Measurements from ENCODE around the gene CAPZA1. TPM values are rescaled to one million over a fixed set of nuclear protein-coding genes. Genes with fewer than 3 reads are reported as not detected.

CAPZA1 gene
- total and polyA plus RNA-seq, 10 of the 15 experiments (the other 5 are each of a cell fraction or from before 2014, with no cell fraction given), result 187 to 886 (median 278) TPM

DNA sequence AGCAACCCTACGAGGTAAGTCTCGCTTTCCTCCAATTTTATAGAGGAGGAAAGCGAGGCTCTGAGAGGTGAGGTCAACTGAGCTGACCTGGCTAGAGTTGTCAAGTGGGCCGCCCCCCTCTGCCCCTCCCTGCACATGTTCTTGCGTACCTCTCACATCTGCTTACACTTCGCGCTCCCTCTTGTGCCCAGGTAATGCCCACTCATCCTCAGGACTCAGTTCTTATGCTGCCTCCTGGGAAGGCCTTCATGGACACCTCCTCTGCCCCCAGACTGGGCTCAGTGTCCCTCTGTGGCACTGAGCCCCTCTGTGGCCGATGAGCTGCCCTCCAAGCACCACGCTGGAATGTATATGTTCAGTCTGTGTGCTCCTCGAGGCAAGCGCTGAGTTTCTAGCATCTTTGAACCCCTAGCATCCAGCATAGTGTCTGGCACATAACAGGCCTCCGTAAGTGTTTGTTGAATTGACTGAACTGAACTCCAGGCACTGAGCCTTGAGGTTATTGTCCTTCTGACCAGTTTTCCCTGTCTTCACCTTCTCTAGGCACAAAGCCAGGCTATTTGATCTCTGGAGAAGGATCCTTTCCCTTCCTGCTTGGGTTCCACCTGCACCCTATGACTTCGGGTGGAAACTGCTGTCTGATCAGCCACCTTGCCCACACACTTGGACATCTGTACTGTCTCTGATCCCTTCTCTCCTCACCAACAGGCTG is 68.3 kb downstream of the CAPZA1 start:
- FAIRE-seq (no peak), DNase-seq (ENCODE audit: low read depth, low spot score) (no peak), ATAC-seq (no peak)
- intact Hi-C loops (cut with micrococcal nuclease; ENCODE audit: unreplicated experiment), result no loop called here
- no peaks in the 10 kb centered on the region for H3K9me3 ChIP-seq (replicated peaks; ENCODE audit: control insufficient read depth, insufficient read depth, low read length)
- SMC1A ChIA-PET (ENCODE audit: uncharacterized antibody, unreplicated experiment), result no interaction called here
- WGBS (ENCODE audit: insufficient coverage, insufficient replicate concordance, low lambda C conversion rate, missing lambda C conversion rate), result 90% methylated on average over 13 of the region's 13 CpGs
- RAD21 ChIA-PET (ENCODE audit: unreplicated experiment), result no interaction called here
- no TSS peak for BruUV-seq (replicated peaks)
- no peak overlapping the region for H3K4me2 ChIP-seq (ENCODE audit: control insufficient read depth, insufficient read depth)
- no peaks in the 10 kb centered on the region for H3K27me3 ChIP-seq (replicated peaks in 1 of 2; ENCODE audit: control insufficient read depth in 2 of 2, insufficient read depth in 2 of 2, low read length in 1 of 2)
- H3K27ac ChIP-seq (ENCODE audit: control insufficient read depth, insufficient read depth), result no peak overlapping the region
- peaks cover 3 to 10% of the 10 kb centered on the region in 2 experiments for H3K36me3 ChIP-seq (ENCODE audit: control insufficient read depth in 2 of 2, insufficient read depth in 2 of 2, low read length in 1 of 2)
- POLR2A ChIA-PET, result no interaction called here
- no peaks in the 10 kb centered on the region; the same call in 1 of the 2 replicates for H3K79me2 ChIP-seq (ENCODE audit: control insufficient read depth, insufficient read depth, low read length)
- TF ChIP-seq SMAD5 (IDR thresholded peaks at IDR 0.05; ENCODE audit: low read depth) (no peak), FOS (IDR thresholded peaks at IDR 0.05; ENCODE audit: borderline replicate concordance, extremely low read depth, insufficient read length) (no peak), NFXL1 (IDR thresholded peaks at IDR 0.05; ENCODE audit: borderline replicate concordance) (no peak), ZNF274 (IDR thresholded peaks at IDR 0.05; ENCODE audit: insufficient read depth, insufficient read length) (no peak), MEF2B (IDR thresholded peaks at IDR 0.05; ENCODE audit: partially characterized antibody, poor library complexity, severe bottlenecking) (no peak), ZZZ3 (IDR thresholded peaks at IDR 0.05; ENCODE audit: control insufficient read depth, insufficient read length, low read depth) (no peak), MTA3 (IDR thresholded peaks at IDR 0.05; ENCODE audit: borderline replicate concordance, low read length) (no peak), CHD4 (IDR thresholded peaks at IDR 0.05) (no peak), HCFC1 (IDR thresholded peaks at IDR 0.05; ENCODE audit: low read length) (no peak), CHD2 (IDR thresholded peaks at IDR 0.05; ENCODE audit: borderline replicate concordance, low read depth, low read length) (no peak), RUNX3 (IDR thresholded peaks at IDR 0.05; ENCODE audit: low read length) (no peak), ETV6 (conservative IDR thresholded peaks at IDR 0.05 in 1 of 2, IDR thresholded peaks at IDR 0.05 in 1 of 2; ENCODE audit: borderline replicate concordance in 1 of 2, low read depth in 1 of 2) (no peak), BCL3 (IDR thresholded peaks at IDR 0.05; ENCODE audit: borderline replicate concordance, insufficient read depth, low read depth, low read length, poor library complexity, severe bottlenecking) (no peak), JUNB (IDR thresholded peaks at IDR 0.05) (no peak), ASH2L (IDR thresholded peaks at IDR 0.05; ENCODE audit: borderline replicate concordance, low read depth) (no peak)
- TF ChIP-seq, protein P1, sequence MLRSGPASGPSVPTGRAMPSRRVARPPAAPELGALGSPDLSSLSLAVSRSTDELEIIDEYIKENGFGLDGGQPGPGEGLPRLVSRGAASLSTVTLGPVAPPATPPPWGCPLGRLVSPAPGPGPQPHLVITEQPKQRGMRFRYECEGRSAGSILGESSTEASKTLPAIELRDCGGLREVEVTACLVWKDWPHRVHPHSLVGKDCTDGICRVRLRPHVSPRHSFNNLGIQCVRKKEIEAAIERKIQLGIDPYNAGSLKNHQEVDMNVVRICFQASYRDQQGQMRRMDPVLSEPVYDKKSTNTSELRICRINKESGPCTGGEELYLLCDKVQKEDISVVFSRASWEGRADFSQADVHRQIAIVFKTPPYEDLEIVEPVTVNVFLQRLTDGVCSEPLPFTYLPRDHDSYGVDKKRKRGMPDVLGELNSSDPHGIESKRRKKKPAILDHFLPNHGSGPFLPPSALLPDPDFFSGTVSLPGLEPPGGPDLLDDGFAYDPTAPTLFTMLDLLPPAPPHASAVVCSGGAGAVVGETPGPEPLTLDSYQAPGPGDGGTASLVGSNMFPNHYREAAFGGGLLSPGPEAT (IDR thresholded peaks at IDR 0.05; ENCODE audit: low read depth), result no peak
- TF ChIP-seq, protein P2, sequence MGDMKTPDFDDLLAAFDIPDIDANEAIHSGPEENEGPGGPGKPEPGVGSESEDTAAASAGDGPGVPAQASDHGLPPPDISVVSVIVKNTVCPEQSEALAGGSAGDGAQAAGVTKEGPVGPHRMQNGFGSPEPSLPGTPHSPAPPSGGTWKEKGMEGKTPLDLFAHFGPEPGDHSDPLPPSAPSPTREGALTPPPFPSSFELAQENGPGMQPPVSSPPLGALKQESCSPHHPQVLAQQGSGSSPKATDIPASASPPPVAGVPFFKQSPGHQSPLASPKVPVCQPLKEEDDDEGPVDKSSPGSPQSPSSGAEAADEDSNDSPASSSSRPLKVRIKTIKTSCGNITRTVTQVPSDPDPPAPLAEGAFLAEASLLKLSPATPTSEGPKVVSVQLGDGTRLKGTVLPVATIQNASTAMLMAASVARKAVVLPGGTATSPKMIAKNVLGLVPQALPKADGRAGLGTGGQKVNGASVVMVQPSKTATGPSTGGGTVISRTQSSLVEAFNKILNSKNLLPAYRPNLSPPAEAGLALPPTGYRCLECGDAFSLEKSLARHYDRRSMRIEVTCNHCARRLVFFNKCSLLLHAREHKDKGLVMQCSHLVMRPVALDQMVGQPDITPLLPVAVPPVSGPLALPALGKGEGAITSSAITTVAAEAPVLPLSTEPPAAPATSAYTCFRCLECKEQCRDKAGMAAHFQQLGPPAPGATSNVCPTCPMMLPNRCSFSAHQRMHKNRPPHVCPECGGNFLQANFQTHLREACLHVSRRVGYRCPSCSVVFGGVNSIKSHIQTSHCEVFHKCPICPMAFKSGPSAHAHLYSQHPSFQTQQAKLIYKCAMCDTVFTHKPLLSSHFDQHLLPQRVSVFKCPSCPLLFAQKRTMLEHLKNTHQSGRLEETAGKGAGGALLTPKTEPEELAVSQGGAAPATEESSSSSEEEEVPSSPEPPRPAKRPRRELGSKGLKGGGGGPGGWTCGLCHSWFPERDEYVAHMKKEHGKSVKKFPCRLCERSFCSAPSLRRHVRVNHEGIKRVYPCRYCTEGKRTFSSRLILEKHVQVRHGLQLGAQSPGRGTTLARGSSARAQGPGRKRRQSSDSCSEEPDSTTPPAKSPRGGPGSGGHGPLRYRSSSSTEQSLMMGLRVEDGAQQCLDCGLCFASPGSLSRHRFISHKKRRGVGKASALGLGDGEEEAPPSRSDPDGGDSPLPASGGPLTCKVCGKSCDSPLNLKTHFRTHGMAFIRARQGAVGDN (IDR thresholded peaks at IDR 0.05), result no peak
- no peak overlapping the region for H3K9ac ChIP-seq (ENCODE audit: control insufficient read depth, insufficient read depth, low read length)
- H4K20me1 ChIP-seq (ENCODE audit: control insufficient read depth, insufficient read depth), result 0 out of 2 replicates have a peak, but pooled peaks cover 3% of the 10 kb centered on the region
- in situ Hi-C loops (cut with MboI), result no loop called here
- H3K4me3 ChIP-seq, result no peak overlapping the region
- H3K4me1 ChIP-seq (ENCODE audit: control insufficient read depth, insufficient read depth, low read length), result peaks cover 11% of the 10 kb centered on the region; the same call in 1 of the 2 replicates
- CTCF ChIA-PET, result no interaction called here
- no peak overlapping the region for H2AFZ ChIP-seq (ENCODE audit: control insufficient read depth, low read depth, low read length)
